Measurements from ENCODE around the gene KLK6.

GRCh38 chr19:50975766-50976165, 6.4 kb upstream of the KLK6 start:
- no peak for TF ChIP-seq EZH2phosphoT487 (IDR thresholded peaks at IDR 0.05; ENCODE audit: insufficient read depth, low read depth)
- TF ChIP-seq EZH2 (IDR thresholded peaks at IDR 0.05; ENCODE audit: insufficient read depth, poor library complexity, severe bottlenecking), result no peak
